GM12864 (cell line): Measurements from ENCODE around the gene TIMM44.

Experiments
- DNase-seq: peaks from one replicate; pipeline ENCODE4 v3.0.0-alpha.2; 2011; ENCODE audit warnings: low read depth
- H3K4me3 ChIP-seq: 2 replicates; pipeline ENCODE4 v1.5.1; 2011; ENCODE audit warnings: mild to moderate bottlenecking, low read depth, low read length, control low read depth
- TF ChIP-seq, protein P1 (sequence below): IDR thresholded peaks from 2 replicates; pipeline ENCODE4 v1.5.1; 2011; ENCODE audit warnings: low read depth, mild to moderate bottlenecking, moderate library complexity, low read length, control low read depth, inconsistent platforms; ENCODE audit errors: missing control alignments

Gene TIMM44

DNA sequence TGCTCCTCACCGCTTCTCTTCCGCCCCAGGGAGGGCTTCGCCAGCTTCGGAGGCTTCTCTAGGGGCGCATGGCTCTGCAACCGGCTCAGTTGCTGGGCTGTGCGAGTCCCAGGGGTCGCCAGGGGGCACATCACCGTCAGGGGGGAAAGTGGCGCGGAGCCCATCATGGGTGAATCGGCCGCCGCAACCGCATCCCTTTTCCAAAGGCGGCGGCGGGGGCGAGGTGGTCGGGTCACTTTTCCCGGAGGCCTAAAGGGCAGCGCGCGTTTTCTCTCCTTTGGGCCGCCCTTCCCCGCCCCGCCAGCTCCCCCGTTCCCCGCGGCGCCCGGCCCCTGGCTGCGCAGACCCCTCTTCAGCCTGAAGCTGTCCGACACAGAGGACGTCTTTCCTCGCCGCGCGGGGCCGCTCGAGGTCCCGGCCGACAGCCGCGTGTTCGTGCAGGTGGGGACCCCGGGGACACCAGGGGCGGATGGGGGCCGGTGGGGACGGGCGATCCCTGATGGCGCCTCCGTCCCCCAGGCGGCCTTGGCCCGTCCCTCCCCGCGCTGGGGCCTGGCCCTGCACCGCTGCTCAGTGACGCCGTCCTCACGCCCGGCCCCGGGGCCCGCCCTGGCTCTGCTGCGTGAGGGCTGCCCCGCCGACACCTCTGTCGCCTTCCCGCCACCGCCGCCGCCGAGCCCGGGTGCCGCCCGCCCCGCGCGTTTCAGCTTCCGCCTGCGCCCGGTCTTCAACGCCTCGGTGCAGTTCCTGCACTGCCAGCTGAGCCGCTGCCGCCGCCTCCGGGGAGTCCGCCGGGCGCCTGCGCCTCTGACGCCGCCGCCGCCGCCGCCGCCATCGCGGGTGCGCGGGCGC, 27.1 kb downstream of the TIMM44 start:
- H3K4me3 ChIP-seq, result peak overlapping the region; percentile 29
- DNase-seq, result no peak
- TF ChIP-seq, protein P1, sequence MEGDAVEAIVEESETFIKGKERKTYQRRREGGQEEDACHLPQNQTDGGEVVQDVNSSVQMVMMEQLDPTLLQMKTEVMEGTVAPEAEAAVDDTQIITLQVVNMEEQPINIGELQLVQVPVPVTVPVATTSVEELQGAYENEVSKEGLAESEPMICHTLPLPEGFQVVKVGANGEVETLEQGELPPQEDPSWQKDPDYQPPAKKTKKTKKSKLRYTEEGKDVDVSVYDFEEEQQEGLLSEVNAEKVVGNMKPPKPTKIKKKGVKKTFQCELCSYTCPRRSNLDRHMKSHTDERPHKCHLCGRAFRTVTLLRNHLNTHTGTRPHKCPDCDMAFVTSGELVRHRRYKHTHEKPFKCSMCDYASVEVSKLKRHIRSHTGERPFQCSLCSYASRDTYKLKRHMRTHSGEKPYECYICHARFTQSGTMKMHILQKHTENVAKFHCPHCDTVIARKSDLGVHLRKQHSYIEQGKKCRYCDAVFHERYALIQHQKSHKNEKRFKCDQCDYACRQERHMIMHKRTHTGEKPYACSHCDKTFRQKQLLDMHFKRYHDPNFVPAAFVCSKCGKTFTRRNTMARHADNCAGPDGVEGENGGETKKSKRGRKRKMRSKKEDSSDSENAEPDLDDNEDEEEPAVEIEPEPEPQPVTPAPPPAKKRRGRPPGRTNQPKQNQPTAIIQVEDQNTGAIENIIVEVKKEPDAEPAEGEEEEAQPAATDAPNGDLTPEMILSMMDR, result peak; percentile 5

DNA sequence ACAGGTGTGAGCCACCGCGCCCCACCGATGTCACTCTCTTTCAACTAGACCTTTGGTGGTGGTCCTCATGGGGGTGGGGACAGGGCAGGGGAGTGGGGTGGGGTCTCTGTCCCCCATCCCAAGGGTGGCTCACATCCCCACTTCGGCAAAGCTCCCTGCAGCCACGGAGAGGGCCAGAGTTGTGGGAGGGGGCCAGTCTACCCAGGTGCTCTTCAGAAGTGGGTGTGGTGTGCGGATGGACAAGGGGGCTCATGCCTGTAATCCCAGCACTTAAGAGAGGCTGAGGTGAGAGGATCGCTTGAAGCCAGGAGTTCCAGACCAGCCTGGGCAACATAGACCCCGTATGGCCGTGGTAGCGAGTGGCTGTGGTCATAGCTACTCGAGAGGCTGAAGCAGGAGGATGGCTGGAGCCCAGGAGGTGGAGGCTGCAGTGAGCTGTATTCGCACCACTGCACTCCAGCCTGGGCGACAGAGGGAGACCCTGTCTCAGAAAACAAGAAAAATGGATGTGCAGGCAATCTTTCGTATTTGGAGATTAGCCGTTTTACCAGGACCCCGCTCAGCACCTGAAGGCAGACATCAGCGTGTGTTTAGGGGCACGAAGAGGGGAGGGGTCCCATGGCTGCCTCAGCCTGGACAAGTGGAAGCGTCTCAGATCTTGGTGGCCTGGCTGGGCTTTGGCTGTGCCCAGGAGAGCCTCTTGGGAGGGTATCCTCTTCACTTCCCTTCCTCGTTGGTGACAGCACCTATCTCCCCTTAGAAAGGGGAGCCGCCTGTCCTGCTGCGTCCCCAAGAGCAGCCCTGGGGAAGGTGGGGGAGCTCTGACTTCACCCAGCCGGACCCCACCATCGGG, 28.0 kb downstream of the TIMM44 start:
- no peak for DNase-seq
- TF ChIP-seq, protein P1, result no peak
- H3K4me3 ChIP-seq, result peak overlapping the region; percentile 29; the same call in 1 of the 2 replicates

DNA sequence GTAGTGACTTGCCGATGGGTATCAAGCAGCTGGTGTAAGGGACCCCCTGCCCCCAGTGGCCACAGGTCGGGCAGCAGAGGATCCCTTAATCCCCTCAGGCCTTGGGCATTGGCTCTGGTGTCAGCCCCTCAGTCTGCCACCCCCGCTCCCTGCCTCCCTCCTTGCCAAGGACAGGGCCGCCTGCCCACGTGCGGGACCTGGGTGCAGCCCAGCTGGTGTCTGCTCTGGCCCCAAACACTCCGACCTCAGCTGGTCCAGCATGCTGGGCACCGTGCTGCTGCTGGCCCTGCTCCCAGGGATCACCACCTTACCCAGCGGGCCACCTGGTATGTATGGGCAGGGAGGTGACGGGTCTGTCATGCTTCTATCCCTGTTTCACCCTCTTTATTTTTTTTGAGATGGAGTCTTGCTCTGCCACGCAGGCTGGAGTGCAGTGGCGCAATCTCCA, 28.8 kb downstream of the TIMM44 start, which contains the start of gene TGFBR3L:
Gene TGFBR3L (plus strand): TSS at position 233 of the 448 bp plus-strand sequence.
- H3K4me3 ChIP-seq, result no peak within 1 kb of the TSS
- TF ChIP-seq, protein P1, result no peak
- DNase-seq, result no peak

DNA sequence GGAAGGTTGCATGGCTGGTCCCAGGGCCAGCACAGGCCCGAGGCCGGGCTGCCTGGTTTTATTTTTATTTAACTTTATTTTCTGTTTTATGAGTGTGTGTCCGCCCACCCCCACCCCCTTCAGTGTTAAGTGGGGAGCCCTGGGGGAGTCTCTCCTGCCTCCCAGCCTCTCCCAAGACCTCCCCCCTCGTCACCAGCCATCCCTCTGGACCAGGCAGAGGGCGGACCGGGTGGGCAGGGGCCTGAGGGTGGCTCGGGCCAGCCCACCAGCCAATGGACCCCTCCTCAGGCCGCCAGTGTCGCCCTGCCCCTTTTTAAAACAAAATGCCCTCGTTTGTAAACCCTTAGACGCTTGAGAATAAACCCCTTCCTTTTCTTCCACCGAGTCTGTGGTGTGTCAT, 29.4 kb downstream of the TIMM44 start:
- TF ChIP-seq, protein P1, result no peak
- DNase-seq, result no peak

DNA sequence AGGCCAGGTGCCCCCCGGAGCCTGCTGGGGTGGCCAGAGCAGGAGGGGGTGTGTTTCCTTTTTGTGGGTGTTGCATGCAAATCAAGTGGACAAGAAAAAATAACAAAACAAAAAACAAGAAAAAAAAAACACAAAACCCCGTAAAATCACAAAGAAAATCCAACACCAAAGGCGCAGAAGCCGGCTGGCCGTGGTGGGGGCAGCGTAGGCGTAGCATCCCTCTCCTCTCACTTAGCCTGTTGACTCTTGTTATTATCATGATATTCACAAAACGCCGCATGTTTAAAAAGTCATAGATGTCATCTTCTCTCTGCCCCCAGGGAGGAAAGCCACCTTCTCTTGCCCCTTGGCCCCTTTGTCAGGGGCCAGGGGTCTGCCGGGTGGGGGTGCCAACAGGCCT, 29.8 kb downstream of the TIMM44 start:
- DNase-seq, result no peak

More for the DNA sequence above, 29.4 kb downstream of the TIMM44 start:
- no peak overlapping the region for H3K4me3 ChIP-seq

DNA sequence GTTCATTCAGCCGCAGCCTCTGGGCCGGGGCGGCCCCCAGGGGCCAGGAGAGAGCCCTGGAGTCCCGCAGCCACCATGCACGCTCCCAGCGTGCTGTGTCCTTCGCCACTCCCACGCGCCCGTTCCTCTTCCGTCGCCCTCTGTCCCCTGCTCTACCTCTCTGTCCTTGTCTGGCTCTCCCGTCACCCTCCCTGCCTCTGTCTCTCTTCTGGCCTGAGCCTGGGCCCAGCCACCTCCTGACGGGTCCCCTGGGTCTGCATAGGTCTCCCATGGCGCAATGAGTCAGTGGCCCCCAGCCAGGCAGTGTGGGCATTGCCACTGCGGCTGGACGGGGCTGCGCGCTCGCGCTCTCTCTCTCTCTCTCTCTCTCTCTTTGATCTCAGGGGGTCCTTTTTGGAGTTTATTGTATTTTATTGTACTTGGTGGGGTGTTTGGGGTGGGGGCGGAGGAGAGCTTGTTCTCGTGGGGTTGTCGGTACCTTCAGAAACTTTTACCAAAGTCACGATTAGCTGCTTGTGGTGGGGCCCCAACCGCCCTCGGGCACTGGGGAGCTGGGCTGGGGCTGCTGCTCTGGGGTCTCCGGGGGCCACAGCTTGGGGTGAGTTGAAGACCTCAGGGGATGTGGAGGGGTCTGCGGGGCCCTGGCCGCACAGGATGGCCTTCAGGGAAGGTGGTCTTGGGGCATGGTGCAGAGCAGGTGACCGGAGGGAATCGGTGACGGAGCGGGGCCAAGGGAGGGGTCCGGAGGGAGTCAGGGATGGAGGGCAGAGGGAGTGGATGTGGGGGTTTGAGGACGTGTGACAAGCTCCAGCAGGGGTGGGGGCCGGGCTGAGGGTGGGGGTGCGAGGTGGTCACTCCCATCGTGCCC, 30.5 kb downstream of the TIMM44 start:
- no peak overlapping the region for H3K4me3 ChIP-seq
- DNase-seq, result no peak
- TF ChIP-seq, protein P1, result no peak

More for the DNA sequence above, 29.8 kb downstream of the TIMM44 start:
- TF ChIP-seq, protein P1, result no peak
- H3K4me3 ChIP-seq, result no peak overlapping the region
